GM12878 (cell line): ENCODE data around the gene OGA. TPM values are rescaled to one million over a fixed set of nuclear protein-coding genes. Genes with fewer than 3 reads are reported as not detected.

ENCODE experiments used
- CHD1 ChIP-seq: IDR thresholded peaks from 2 replicates; pipeline ENCODE4 v1.6.1; 2012; ENCODE audit warnings: low read depth, low read length, improper control_type of control experiment
- CHD2 ChIP-seq: IDR thresholded peaks from 2 replicates; pipeline ENCODE4 v1.6.1; 2011; ENCODE audit warnings: low read depth, low read length, improper control_type of control experiment, borderline replicate concordance
- CREM ChIP-seq: IDR thresholded peaks from 2 replicates; pipeline ENCODE4 v1.6.1; 2014; ENCODE audit warnings: antibody characterized with exemption, low read depth
- EGR1 ChIP-seq, 2 experiments: IDR thresholded peaks; 1 replicate in 1 of 2; 2 replicates in 1 of 2; pipeline ENCODE4 v1.6.1; 2011 to 2012; ENCODE audit warnings: low read depth in 2 of 2, low read length in 2 of 2, borderline replicate concordance in 1 of 2, mild to moderate bottlenecking in 1 of 2, moderate library complexity in 1 of 2
- GATAD2B ChIP-seq: fragments of 450-650 bp; conservative IDR thresholded peaks from 2 replicates; pipeline ENCODE4 v1.6.1; 2017; ENCODE audit warnings: low read depth, mild to moderate bottlenecking, moderate library complexity
- KDM1A ChIP-seq: fragments of 200-600 bp; sonication (generic); IDR thresholded peaks from 2 replicates; pipeline ENCODE4 v1.6.1; 2016; ENCODE audit warnings: borderline replicate concordance
- NR2C2 ChIP-seq: IDR thresholded peaks from 2 replicates; pipeline ENCODE4 v1.6.1; 2011; ENCODE audit warnings: borderline replicate concordance, low read depth; ENCODE audit not compliant: control insufficient read depth, insufficient read length
- POLR2A ChIP-seq: IDR thresholded peaks from 2 replicates; pipeline ENCODE4 v1.6.1; 2011; ENCODE audit warnings: low read depth, mild to moderate bottlenecking, low read length
- RCOR1 ChIP-seq: conservative IDR thresholded peaks from 2 replicates; pipeline ENCODE4 v1.6.1; 2012; ENCODE audit warnings: low read depth, low read length, improper control_type of control experiment
- SMARCA5 ChIP-seq: fragments of 450-650 bp; IDR thresholded peaks from 2 replicates; pipeline ENCODE4 v1.6.1; 2017; ENCODE audit warnings: mild to moderate bottlenecking
- polyA plus RNA-seq, 11 experiments: library from polyadenylated mRNA; depleted of rRNA in 4 of 11; unstranded in 6 of 11; stranded (reverse) in 5 of 11; fragments of >200 nt; fragmentation: Nextera tagmentation in 4 of 11; fragmentation: Illumina TruSeq in 1 of 11; extraction: Ambion mirVana in 4 of 11; extraction: Trizol in 1 of 11; gene quantifications; 1 replicate in 1 of 11; 2 replicates in 10 of 11; pipeline versions ENCODE4 v1.2.1 to v1.2.3, GENCODE V29; 2011 to 2016; ENCODE audit warnings: inconsistent platforms in 2 of 11, missing spikeins in 2 of 11, low read depth in 1 of 11
- total RNA-seq, 4 experiments: library from RNA; depleted of rRNA in 3 of 4; stranded (reverse); fragments of >200 nt in 3 of 4; fragmentation: Illumina TruSeq in 1 of 4; extraction: Trizol in 1 of 4; gene quantifications; 2 replicates each; pipeline versions ENCODE4 v1.2.1 to v1.2.3, GENCODE V29; 2013 to 2021
- TF ChIP-seq, protein P1 (sequence below): fragments of 150-350 bp; IDR thresholded peaks from 2 replicates; pipeline ENCODE4 v1.6.1; 2014; ENCODE audit warnings: mild to moderate bottlenecking, low read depth, low read length
- TF ChIP-seq, protein P2 (sequence below): IDR thresholded peaks from 2 replicates; pipeline ENCODE4 v1.6.1; 2012; ENCODE audit warnings: mild to moderate bottlenecking, low read depth, low read length
- TF ChIP-seq, protein P3 (sequence below): fragments of 150-350 bp; IDR thresholded peaks from 2 replicates; pipeline ENCODE4 v1.6.1; 2016; ENCODE audit warnings: low read depth, low read length
- TF ChIP-seq, protein P4 (sequence below): fragments of 450-650 bp; IDR thresholded peaks from 2 replicates; pipeline ENCODE4 v1.6.1; 2017; ENCODE audit warnings: mild to moderate bottlenecking, low read depth, inconsistent platforms; ENCODE audit not compliant: poor library complexity, severe bottlenecking
- TF ChIP-seq, protein P5 (sequence below): IDR thresholded peaks from 2 replicates; pipeline ENCODE4 v1.6.1; 2012; ENCODE audit warnings: low read depth, low read length, improper control_type of control experiment

OGA gene
- total and polyA plus RNA-seq, 10 of the 15 experiments (the other 5 are each of a cell fraction or from before 2014, with no cell fraction given) = 23.0 to 145 (median 85.2) TPM

DNA sequence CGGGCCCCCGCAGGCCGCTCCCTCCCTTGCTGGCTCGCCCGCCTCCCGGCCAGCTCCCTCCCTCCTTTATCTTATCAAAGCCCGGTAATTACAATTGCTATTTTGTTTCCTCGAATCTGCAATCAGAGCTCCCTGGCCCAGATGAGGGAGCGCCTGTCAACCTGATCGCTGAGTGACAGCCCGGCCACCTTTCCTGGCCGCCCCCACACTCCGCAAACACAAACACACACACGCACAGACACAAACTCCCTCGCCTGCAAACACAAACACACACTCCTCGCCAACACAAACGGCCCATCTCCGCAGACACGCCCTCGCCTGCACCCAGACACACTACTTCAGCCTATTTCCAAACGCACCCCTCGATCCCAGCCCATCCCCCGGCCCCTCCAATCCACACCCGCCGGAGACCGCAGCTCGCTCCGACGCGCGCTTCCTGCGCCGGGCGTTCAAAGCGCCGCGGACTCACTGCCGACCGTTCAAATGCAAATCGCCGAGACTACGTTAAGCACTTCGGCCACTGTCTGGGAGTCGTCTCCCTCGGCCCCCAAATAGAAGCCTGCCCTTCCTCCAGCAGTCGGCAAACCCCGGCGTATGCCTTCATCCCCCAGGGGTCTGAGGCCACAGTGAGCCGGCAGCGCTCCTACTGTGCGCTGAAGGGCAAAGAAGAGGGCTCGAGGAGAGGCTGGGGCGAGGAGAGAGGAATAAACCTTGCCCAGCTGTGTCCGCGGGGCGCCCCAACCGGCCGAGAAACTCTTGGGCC is 39.3 kb downstream of the OGA start (continued):
- peak; percentile 37; the same call in 1 of the 2 replicates for TF ChIP-seq CHD2
- TF ChIP-seq CHD1 = no peak
- TF ChIP-seq NR2C2 = no peak
- no peak for TF ChIP-seq KDM1A
- no peak; the same call in 1 of the 2 replicates for TF ChIP-seq CREM
- no peak for TF ChIP-seq RCOR1
- TF ChIP-seq, protein P1, sequence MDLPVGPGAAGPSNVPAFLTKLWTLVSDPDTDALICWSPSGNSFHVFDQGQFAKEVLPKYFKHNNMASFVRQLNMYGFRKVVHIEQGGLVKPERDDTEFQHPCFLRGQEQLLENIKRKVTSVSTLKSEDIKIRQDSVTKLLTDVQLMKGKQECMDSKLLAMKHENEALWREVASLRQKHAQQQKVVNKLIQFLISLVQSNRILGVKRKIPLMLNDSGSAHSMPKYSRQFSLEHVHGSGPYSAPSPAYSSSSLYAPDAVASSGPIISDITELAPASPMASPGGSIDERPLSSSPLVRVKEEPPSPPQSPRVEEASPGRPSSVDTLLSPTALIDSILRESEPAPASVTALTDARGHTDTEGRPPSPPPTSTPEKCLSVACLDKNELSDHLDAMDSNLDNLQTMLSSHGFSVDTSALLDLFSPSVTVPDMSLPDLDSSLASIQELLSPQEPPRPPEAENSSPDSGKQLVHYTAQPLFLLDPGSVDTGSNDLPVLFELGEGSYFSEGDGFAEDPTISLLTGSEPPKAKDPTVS = no peak
- TF ChIP-seq, protein P2, sequence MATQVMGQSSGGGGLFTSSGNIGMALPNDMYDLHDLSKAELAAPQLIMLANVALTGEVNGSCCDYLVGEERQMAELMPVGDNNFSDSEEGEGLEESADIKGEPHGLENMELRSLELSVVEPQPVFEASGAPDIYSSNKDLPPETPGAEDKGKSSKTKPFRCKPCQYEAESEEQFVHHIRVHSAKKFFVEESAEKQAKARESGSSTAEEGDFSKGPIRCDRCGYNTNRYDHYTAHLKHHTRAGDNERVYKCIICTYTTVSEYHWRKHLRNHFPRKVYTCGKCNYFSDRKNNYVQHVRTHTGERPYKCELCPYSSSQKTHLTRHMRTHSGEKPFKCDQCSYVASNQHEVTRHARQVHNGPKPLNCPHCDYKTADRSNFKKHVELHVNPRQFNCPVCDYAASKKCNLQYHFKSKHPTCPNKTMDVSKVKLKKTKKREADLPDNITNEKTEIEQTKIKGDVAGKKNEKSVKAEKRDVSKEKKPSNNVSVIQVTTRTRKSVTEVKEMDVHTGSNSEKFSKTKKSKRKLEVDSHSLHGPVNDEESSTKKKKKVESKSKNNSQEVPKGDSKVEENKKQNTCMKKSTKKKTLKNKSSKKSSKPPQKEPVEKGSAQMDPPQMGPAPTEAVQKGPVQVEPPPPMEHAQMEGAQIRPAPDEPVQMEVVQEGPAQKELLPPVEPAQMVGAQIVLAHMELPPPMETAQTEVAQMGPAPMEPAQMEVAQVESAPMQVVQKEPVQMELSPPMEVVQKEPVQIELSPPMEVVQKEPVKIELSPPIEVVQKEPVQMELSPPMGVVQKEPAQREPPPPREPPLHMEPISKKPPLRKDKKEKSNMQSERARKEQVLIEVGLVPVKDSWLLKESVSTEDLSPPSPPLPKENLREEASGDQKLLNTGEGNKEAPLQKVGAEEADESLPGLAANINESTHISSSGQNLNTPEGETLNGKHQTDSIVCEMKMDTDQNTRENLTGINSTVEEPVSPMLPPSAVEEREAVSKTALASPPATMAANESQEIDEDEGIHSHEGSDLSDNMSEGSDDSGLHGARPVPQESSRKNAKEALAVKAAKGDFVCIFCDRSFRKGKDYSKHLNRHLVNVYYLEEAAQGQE = no peak
- TF ChIP-seq, protein P3, sequence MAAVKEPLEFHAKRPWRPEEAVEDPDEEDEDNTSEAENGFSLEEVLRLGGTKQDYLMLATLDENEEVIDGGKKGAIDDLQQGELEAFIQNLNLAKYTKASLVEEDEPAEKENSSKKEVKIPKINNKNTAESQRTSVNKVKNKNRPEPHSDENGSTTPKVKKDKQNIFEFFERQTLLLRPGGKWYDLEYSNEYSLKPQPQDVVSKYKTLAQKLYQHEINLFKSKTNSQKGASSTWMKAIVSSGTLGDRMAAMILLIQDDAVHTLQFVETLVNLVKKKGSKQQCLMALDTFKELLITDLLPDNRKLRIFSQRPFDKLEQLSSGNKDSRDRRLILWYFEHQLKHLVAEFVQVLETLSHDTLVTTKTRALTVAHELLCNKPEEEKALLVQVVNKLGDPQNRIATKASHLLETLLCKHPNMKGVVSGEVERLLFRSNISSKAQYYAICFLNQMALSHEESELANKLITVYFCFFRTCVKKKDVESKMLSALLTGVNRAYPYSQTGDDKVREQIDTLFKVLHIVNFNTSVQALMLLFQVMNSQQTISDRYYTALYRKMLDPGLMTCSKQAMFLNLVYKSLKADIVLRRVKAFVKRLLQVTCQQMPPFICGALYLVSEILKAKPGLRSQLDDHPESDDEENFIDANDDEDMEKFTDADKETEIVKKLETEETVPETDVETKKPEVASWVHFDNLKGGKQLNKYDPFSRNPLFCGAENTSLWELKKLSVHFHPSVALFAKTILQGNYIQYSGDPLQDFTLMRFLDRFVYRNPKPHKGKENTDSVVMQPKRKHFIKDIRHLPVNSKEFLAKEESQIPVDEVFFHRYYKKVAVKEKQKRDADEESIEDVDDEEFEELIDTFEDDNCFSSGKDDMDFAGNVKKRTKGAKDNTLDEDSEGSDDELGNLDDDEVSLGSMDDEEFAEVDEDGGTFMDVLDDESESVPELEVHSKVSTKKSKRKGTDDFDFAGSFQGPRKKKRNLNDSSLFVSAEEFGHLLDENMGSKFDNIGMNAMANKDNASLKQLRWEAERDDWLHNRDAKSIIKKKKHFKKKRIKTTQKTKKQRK = no peak
- no peak for TF ChIP-seq SMARCA5
- TF ChIP-seq POLR2A = 0 out of 2 replicates have a peak, but pooled peaks have one; percentile 18
- TF ChIP-seq, protein P4, sequence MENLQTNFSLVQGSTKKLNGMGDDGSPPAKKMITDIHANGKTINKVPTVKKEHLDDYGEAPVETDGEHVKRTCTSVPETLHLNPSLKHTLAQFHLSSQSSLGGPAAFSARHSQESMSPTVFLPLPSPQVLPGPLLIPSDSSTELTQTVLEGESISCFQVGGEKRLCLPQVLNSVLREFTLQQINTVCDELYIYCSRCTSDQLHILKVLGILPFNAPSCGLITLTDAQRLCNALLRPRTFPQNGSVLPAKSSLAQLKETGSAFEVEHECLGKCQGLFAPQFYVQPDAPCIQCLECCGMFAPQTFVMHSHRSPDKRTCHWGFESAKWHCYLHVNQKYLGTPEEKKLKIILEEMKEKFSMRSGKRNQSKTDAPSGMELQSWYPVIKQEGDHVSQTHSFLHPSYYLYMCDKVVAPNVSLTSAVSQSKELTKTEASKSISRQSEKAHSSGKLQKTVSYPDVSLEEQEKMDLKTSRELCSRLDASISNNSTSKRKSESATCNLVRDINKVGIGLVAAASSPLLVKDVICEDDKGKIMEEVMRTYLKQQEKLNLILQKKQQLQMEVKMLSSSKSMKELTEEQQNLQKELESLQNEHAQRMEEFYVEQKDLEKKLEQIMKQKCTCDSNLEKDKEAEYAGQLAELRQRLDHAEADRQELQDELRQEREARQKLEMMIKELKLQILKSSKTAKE = no peak
- TF ChIP-seq EGR1 (IDR thresholded peaks at IDR 0.05; ENCODE audit: borderline replicate concordance in 1 of 2, low read depth in 2 of 2, low read length in 2 of 2) = peak in 1 of 2 experiments; percentile 71; a peak in 2 of 3 replicates
- TF ChIP-seq GATAD2B = no peak
- TF ChIP-seq, protein P5, sequence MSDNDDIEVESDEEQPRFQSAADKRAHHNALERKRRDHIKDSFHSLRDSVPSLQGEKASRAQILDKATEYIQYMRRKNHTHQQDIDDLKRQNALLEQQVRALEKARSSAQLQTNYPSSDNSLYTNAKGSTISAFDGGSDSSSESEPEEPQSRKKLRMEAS = no peak
